ENCODE data around the gene ERP27. TPM values are rescaled to one million over a fixed set of nuclear protein-coding genes. Genes with fewer than 3 reads are reported as not detected.

Gene ERP27
- total and polyA plus RNA-seq, 2 donors (not counting 1 experiment from before 2014, with no cell fraction given) = 0.10 to 0.17 TPM

DNA sequence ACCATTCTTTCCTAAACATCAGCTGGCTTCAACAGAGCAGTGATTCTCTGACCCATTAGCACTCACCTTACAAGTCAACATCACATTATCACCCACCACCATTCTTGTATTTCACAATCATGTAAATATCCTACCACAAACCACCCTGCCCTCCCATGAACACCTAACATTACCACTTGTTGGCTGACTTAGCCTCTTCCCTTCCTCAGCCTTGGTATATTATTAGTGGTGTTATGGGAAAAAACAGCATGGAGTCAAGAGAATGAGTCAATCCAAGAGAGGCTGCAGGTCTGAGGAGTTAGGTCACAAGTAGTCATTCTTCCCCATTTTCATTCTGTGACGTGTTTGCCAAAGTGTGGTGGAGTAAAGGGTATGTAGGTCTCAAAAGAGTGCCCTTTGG, 30.4 kb downstream of the ERP27 start:
- Histone ChIP-seq H3K9me3 (ENCODE audit: control insufficient read depth, insufficient read depth, low read depth, low read length) (no peaks in the 10 kb centered on the region), H3K27ac (ENCODE audit: insufficient read depth, low read length) (no peak overlapping the region), H3K27me3 (ENCODE audit: control insufficient read depth, insufficient read depth, low read length) (no peaks in the 10 kb centered on the region), H4K20me1 (ENCODE audit: control insufficient read depth, extremely low read depth, insufficient read depth, low read length) (no peaks in the 10 kb centered on the region), H3K9ac (ENCODE audit: insufficient read depth, low read length) (no peak overlapping the region), H3K4me2 (ENCODE audit: extremely low read depth, insufficient read depth, low read length) (no peak overlapping the region), H3K36me3 (ENCODE audit: control insufficient read depth, insufficient read depth, low read length) (no peaks in the 10 kb centered on the region), H3K4me1 (ENCODE audit: control insufficient read depth, extremely low read depth, insufficient read depth, low read length) (no peaks in the 10 kb centered on the region), H2AFZ (ENCODE audit: low read length) (no peak overlapping the region), H3K79me2 (ENCODE audit: control insufficient read depth, insufficient read depth, low read length) (no peaks in the 10 kb centered on the region), H3K4me3 (replicated peaks in 1 of 4; ENCODE audit: control extremely low read depth in 1 of 4, insufficient read depth in 1 of 4, low read depth in 3 of 4, low read length in 4 of 4) (no peak overlapping the region)
- DNase-seq (ENCODE audit: low read depth in 2 of 2) = no peak
- no peak for TF ChIP-seq EZH2 (IDR thresholded peaks at IDR 0.05; ENCODE audit: low read length, missing control alignments)

DNA sequence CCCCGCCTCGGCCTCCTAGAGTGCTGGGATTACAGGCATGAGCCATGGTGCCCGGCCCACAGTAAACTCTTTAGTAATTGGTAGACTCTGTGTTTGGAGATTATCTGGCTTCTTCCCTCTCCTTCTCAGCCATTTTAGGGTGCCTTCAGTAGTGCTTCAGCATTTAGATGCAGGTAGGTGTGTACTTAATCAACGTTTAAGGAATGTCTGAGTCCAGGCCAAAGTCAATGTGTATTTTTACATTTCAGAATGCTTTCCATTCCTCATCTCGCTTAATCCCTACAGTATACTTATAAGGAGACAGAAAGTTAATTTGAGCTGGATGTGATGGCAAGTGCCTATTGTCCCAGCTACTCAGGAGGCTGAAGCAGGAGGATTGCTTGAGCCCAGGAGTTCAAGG, 32.2 kb downstream of the ERP27 start:
- Histone ChIP-seq H3K27ac (ENCODE audit: insufficient read depth, low read length) (no peak overlapping the region), H2AFZ (ENCODE audit: low read length) (no peak overlapping the region), H3K9ac (ENCODE audit: insufficient read depth, low read length) (no peak overlapping the region), H3K4me3 (replicated peaks in 1 of 4; ENCODE audit: control extremely low read depth in 1 of 4, insufficient read depth in 1 of 4, low read depth in 3 of 4, low read length in 4 of 4) (no peak overlapping the region), H4K20me1 (ENCODE audit: control insufficient read depth, extremely low read depth, insufficient read depth, low read length) (no peaks in the 10 kb centered on the region), H3K4me2 (ENCODE audit: extremely low read depth, insufficient read depth, low read length) (no peak overlapping the region), H3K27me3 (ENCODE audit: control insufficient read depth, insufficient read depth, low read length) (no peaks in the 10 kb centered on the region), H3K79me2 (ENCODE audit: control insufficient read depth, insufficient read depth, low read length) (no peaks in the 10 kb centered on the region), H3K4me1 (ENCODE audit: control insufficient read depth, extremely low read depth, insufficient read depth, low read length) (no peaks in the 10 kb centered on the region), H3K9me3 (ENCODE audit: control insufficient read depth, insufficient read depth, low read depth, low read length) (no peaks in the 10 kb centered on the region), H3K36me3 (ENCODE audit: control insufficient read depth, insufficient read depth, low read length) (no peaks in the 10 kb centered on the region)
- no peak for DNase-seq (ENCODE audit: low read depth in 2 of 2)
- no peak for TF ChIP-seq EZH2 (IDR thresholded peaks at IDR 0.05; ENCODE audit: low read length, missing control alignments)
- TF ChIP-seq, protein P1, sequence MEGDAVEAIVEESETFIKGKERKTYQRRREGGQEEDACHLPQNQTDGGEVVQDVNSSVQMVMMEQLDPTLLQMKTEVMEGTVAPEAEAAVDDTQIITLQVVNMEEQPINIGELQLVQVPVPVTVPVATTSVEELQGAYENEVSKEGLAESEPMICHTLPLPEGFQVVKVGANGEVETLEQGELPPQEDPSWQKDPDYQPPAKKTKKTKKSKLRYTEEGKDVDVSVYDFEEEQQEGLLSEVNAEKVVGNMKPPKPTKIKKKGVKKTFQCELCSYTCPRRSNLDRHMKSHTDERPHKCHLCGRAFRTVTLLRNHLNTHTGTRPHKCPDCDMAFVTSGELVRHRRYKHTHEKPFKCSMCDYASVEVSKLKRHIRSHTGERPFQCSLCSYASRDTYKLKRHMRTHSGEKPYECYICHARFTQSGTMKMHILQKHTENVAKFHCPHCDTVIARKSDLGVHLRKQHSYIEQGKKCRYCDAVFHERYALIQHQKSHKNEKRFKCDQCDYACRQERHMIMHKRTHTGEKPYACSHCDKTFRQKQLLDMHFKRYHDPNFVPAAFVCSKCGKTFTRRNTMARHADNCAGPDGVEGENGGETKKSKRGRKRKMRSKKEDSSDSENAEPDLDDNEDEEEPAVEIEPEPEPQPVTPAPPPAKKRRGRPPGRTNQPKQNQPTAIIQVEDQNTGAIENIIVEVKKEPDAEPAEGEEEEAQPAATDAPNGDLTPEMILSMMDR (conservative IDR thresholded peaks at IDR 0.05 in 1 of 2, IDR thresholded peaks at IDR 0.05 in 1 of 2; ENCODE audit: low read depth in 1 of 2, low read length in 2 of 2) = no peak

DNA sequence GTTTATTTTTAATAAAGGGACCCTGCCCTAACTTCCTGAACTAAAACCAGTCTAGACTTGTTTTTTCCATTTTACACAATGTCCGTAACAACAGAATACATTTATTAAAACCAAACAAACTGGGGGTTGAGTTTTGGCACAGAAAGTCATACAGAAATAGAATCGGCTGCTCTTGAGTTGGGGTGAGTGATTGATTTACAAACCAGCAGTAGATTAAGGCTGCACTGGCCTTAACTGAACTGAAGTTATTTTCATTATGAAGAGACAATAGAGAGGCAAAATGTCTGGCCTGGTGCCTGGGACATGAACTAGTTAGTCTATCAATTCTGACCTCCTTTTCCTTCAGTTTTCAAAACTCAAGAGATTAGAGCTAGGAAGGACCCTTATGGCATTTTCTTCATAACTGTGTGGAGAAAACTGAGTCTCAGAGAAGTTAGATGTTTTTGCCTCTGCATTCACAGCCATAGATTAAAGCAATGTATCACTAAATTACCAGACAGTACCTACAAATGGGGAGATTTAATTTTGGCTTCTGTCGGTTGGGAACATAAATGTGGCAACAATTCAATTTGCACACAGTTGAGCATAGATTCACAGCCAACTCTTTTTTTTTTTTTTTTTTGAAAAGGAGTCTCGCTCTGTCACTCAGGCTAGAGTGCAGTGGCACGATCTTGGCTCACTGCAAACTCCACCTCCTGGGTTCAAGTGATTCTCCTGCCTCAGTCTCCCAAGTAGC, 32.9 kb downstream of the ERP27 start:
- H2AFZ ChIP-seq (ENCODE audit: low read length) = no peak overlapping the region
- H3K4me3 ChIP-seq (replicated peaks in 1 of 4; ENCODE audit: control extremely low read depth in 1 of 4, insufficient read depth in 1 of 4, low read depth in 3 of 4, low read length in 4 of 4) = no peak overlapping the region
- DNase-seq (ENCODE audit: low read depth in 2 of 2) = peak; percentile 19 to 35
- no peak overlapping the region for H3K27ac ChIP-seq (ENCODE audit: insufficient read depth, low read length)
- no peaks in the 10 kb centered on the region for H3K27me3 ChIP-seq (ENCODE audit: control insufficient read depth, insufficient read depth, low read length)
- H3K9ac ChIP-seq (ENCODE audit: insufficient read depth, low read length) = no peak overlapping the region
- no peaks in the 10 kb centered on the region for H3K9me3 ChIP-seq (ENCODE audit: control insufficient read depth, insufficient read depth, low read depth, low read length)
- H4K20me1 ChIP-seq (ENCODE audit: control insufficient read depth, extremely low read depth, insufficient read depth, low read length) = no peaks in the 10 kb centered on the region
- H3K4me1 ChIP-seq (ENCODE audit: control insufficient read depth, extremely low read depth, insufficient read depth, low read length) = no peaks in the 10 kb centered on the region
- no peak for TF ChIP-seq EZH2 (IDR thresholded peaks at IDR 0.05; ENCODE audit: low read length, missing control alignments)
- TF ChIP-seq, protein P1 (conservative IDR thresholded peaks at IDR 0.05 in 1 of 2, IDR thresholded peaks at IDR 0.05 in 1 of 2; ENCODE audit: low read depth in 1 of 2, low read length in 2 of 2) = no peak
- H3K79me2 ChIP-seq (ENCODE audit: control insufficient read depth, insufficient read depth, low read length) = no peaks in the 10 kb centered on the region
- H3K4me2 ChIP-seq (ENCODE audit: extremely low read depth, insufficient read depth, low read length) = no peak overlapping the region
- H3K36me3 ChIP-seq (ENCODE audit: control insufficient read depth, insufficient read depth, low read length) = no peaks in the 10 kb centered on the region

Data from fibroblast of lung (primary cell).